ENCODE results near the gene YEATS2. TPM values are rescaled to one million over a fixed set of nuclear protein-coding genes. Genes with fewer than 3 reads are reported as not detected.

YEATS2 gene
- total RNA-seq, 6 experiments from 2014 or later = 19.0 to 24.6 (median 20.7) TPM

DNA sequence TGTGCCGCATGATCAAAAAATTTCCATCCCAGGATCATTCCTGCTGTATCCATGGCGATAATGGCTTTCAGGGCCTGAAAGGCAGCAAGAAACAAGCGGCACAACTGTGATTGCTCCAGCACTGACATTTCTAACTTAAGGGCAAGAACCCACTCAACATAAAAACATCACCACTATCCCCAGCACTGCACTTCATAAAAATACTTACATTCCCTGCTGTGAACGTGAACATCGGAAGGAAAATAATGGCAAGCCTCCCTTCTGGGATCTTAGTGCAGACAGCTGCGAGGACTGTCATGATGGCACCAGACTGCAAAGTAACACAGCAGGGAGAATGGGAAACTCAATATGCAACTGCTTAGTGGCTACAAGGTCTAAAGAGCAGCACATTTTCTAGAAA, 135.9 kb downstream of the YEATS2 start:
- H3K4me1 Mint-ChIP-seq (ENCODE audit: low read depth) = no peaks in the 10 kb centered on the region
- no peaks in the 10 kb centered on the region for H3K9me3 Mint-ChIP-seq
- no peaks in the 10 kb centered on the region; the same call in 1 of the 2 replicates for H3K27me3 Mint-ChIP-seq (ENCODE audit: insufficient read depth)
- no peak for DNase-seq
- TF ChIP-seq, protein P1, sequence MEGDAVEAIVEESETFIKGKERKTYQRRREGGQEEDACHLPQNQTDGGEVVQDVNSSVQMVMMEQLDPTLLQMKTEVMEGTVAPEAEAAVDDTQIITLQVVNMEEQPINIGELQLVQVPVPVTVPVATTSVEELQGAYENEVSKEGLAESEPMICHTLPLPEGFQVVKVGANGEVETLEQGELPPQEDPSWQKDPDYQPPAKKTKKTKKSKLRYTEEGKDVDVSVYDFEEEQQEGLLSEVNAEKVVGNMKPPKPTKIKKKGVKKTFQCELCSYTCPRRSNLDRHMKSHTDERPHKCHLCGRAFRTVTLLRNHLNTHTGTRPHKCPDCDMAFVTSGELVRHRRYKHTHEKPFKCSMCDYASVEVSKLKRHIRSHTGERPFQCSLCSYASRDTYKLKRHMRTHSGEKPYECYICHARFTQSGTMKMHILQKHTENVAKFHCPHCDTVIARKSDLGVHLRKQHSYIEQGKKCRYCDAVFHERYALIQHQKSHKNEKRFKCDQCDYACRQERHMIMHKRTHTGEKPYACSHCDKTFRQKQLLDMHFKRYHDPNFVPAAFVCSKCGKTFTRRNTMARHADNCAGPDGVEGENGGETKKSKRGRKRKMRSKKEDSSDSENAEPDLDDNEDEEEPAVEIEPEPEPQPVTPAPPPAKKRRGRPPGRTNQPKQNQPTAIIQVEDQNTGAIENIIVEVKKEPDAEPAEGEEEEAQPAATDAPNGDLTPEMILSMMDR (IDR thresholded peaks at IDR 0.05) = no peak
- H3K4me3 Mint-ChIP-seq = no peak overlapping the region
- H3K27ac Mint-ChIP-seq = no peak overlapping the region
- peaks cover 5% of the 10 kb centered on the region for H3K36me3 Mint-ChIP-seq (ENCODE audit: low read depth)

DNA sequence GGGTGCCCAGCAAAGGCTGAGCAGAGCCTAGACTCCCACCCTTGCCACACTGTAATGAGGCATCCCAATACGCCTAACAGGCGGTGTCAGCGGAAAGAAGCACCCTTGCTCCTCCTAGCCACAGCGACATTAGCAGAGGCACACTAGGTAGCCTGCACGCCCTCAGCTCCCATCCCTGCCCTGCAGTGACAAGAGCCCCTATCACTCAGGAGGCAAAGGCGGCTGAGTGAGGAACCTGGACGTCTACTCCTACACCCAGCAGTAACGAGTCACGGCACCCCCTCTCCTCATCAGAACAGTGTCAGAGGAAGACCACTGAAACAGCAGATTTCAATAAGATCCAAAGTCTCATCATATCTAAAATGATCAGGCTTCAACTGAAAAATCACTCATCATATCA, 139.8 kb downstream of the YEATS2 start:
- H3K9me3 Mint-ChIP-seq = no peaks in the 10 kb centered on the region
- H3K36me3 Mint-ChIP-seq (ENCODE audit: low read depth) = peaks cover 6% of the 10 kb centered on the region
- H3K27ac Mint-ChIP-seq = no peak overlapping the region
- H3K4me3 Mint-ChIP-seq = no peak overlapping the region
- DNase-seq = no peak
- no peaks in the 10 kb centered on the region for H3K27me3 Mint-ChIP-seq (ENCODE audit: insufficient read depth)
- no peaks in the 10 kb centered on the region for H3K4me1 Mint-ChIP-seq (ENCODE audit: low read depth)
- TF ChIP-seq, protein P1 (IDR thresholded peaks at IDR 0.05) = no peak

DNA sequence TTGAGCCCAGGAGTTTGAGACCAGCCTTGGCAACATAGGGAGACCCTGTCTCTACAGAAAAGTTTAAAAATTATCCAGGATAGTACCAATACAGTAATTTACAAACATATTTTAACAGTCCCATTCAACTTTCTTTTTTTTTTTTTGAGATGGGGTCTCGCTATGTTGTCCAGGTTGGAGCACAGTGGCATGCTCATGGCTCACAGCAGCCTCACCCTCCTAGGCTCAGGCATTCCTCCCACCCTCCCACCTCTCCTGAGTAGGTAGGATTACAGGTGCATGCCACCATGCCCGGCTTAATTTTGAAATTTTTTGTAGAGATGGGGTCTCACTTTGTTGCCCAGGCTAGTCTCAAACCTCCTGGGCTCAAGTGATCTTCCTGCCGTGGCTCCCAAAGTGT, 140.3 kb downstream of the YEATS2 start:
- H3K9me3 Mint-ChIP-seq = no peaks in the 10 kb centered on the region
- H3K27me3 Mint-ChIP-seq (ENCODE audit: insufficient read depth) = no peaks in the 10 kb centered on the region
- no peak overlapping the region for H3K4me3 Mint-ChIP-seq
- no peak for DNase-seq
- TF ChIP-seq, protein P1 (IDR thresholded peaks at IDR 0.05) = no peak
- peaks cover 6% of the 10 kb centered on the region for H3K36me3 Mint-ChIP-seq (ENCODE audit: low read depth)
- H3K27ac Mint-ChIP-seq = no peak overlapping the region
- H3K4me1 Mint-ChIP-seq (ENCODE audit: low read depth) = no peaks in the 10 kb centered on the region

DNA sequence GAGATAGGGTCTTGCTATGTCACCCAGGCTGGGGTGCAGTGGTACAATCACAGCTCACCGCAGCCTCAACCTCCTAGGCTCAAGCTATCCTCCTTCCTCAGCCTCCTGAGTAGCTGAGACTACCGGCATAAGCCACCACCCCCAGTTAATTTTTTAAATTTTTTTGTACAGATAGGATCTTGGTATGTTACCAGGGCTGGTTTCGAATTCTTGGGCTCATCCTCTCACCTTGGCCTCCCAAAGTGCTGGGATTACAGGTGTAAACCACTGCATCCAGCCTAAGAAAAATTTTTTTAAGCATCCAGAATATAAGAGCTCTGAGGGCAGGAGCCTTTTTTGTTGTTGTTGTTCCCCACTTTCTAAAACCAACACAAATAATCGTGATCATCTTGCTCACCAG, 142.2 kb downstream of the YEATS2 start:
- Mint-ChIP-seq H3K9me3 (no peaks in the 10 kb centered on the region), H3K4me1 (ENCODE audit: low read depth) (peaks cover 6% of the 10 kb centered on the region), H3K36me3 (ENCODE audit: low read depth) (peaks cover 6% of the 10 kb centered on the region), H3K27me3 (ENCODE audit: insufficient read depth) (no peaks in the 10 kb centered on the region), H3K27ac (no peak overlapping the region), H3K4me3 (no peak overlapping the region)
- no peak for DNase-seq
- TF ChIP-seq, protein P1 (IDR thresholded peaks at IDR 0.05) = no peak

DNA sequence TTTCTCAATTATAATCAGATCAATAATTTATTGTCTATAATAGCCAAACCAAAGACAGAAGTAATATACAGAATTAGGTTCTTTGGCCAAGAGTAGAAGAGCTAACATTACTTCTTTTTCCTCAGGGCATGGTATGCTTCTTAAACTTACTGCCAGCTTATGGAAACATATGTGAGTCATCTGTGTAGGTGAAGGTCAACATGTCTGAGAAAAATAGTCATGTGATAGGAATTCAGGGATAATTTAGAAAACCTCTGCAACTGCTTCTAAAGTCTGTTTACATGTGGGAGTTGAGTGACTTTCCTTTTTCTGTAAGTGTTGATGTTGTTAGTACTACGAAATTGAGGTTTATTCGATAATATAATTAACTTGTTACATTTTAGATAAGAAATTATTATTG, 147.0 kb downstream of the YEATS2 start:
- no peaks in the 10 kb centered on the region; the same call in 1 of the 2 replicates for H3K27me3 Mint-ChIP-seq (ENCODE audit: insufficient read depth)
- H3K36me3 Mint-ChIP-seq (ENCODE audit: low read depth) = peaks cover 26% of the 10 kb centered on the region
- peaks cover 21% of the 10 kb centered on the region for H3K4me1 Mint-ChIP-seq (ENCODE audit: low read depth)
- H3K4me3 Mint-ChIP-seq = 0 out of 2 replicates have a peak overlapping the region, but pooled peaks have one; percentile 41
- H3K27ac Mint-ChIP-seq = peak overlapping the region; percentile 69
- no peaks in the 10 kb centered on the region for H3K9me3 Mint-ChIP-seq
- peak; percentile 86 for DNase-seq
- TF ChIP-seq, protein P1 (IDR thresholded peaks at IDR 0.05) = no peak

DNA sequence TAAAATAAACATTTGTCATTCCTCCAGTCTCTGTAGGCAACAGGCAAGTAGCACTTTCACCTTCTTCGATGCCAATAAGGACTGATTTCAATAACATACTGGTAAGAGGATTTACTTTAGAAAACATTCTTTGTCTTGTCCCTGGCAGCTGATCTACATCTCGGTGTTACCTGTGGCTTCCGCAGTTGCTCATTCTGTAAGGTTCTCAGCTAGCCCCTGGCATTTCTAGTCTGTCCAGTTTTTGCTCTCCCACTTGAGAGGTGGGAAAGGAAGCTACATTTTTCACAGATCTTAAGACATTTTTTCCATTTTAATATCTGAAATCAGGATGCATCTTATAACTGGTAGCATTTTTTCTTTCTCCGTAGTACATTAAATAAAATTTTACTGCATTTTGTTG, 147.5 kb downstream of the YEATS2 start:
- H3K27ac Mint-ChIP-seq = peak overlapping the region; percentile 78
- peaks cover 21% of the 10 kb centered on the region for H3K4me1 Mint-ChIP-seq (ENCODE audit: low read depth)
- no peaks in the 10 kb centered on the region for H3K9me3 Mint-ChIP-seq
- H3K36me3 Mint-ChIP-seq (ENCODE audit: low read depth) = peaks cover 27% of the 10 kb centered on the region
- no peak for DNase-seq
- peak overlapping the region; percentile 44 for H3K4me3 Mint-ChIP-seq
- H3K27me3 Mint-ChIP-seq (ENCODE audit: insufficient read depth) = no peaks in the 10 kb centered on the region; the same call in 1 of the 2 replicates
- TF ChIP-seq, protein P1 (IDR thresholded peaks at IDR 0.05) = no peak

All from HFFc6 (cell line).